ENCODE results near the gene PDE2A.

PDE2A gene

DNA sequence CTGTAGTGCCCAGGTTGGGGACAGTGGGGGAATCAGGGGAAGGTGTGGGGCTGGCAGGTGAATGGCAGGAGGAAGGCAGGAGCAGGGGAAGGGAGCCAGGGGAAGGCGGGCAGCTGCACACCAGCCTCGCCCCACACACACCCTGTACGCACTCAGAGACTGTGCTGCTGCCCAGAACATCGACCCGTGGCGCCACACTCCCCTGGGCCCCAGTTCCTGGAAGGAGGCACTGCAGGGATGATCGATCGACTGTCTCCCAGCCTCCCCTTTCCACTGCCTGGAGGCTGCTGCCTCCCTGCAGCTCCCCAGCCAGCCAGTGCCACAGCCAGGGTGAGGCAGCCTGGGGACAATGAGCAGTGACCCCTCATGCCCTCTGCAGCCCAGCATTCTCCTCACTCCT is 19.2 kb downstream of the PDE2A start:
- no peak for DNase-seq

DNA sequence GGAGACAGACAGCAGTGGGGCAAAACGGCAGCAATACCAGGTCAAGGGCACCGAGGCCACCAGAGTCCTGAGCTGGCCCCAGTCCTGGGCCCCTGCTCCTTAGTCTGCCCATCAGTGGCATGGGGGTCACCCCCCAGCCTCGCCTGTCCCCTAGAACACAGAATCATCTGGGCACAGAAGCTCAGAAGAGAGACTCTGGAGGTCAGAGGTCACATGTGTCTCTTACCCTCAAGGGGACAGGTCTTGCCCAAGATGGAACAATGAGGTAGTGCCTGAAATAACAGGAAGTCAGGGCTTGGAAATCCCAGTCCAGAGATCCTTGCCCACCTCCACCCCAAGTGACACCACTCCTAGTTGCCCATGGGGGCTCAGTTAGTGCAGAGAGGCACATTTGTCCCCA is 20.6 kb downstream of the PDE2A start:
- no peak for DNase-seq

DNA sequence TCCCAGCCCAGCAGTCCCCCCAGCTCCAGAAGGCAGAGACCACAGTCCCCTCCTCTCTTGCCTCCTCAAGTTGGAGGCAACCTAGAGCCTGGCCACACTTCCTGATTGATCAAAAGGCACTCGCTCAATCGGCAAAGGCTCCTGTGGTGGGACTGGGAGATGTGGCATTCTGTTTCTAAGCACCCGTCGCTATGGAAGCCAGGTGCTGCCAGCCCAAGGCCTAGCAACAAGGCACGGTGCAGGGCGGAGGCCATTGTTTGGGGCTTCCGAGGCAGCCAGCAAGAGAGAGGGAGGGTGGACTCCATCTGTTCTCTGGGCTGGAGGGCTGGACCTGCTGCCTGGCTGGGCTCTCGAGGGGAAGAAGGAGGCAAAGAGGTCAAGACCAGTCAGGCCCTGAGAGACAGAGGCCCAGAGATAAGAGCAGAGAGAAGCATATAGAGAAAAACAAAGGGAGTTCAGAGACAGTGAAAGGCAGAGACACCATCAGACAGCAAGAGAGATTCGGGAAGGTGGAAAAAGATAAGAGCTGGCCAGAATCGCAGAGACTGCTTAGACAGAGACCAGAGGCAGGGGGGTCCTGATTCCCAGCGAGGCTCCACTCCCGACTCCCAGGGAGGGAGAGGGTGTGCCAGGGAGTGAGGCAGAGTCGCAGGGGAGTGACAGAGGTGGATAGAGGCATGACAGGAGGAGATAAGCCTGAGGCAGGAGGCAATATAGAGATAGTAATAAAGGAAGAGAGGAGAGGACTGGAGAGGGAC is 21.2 kb downstream of the PDE2A start:
- DNase-seq = peak; percentile 46

DNA sequence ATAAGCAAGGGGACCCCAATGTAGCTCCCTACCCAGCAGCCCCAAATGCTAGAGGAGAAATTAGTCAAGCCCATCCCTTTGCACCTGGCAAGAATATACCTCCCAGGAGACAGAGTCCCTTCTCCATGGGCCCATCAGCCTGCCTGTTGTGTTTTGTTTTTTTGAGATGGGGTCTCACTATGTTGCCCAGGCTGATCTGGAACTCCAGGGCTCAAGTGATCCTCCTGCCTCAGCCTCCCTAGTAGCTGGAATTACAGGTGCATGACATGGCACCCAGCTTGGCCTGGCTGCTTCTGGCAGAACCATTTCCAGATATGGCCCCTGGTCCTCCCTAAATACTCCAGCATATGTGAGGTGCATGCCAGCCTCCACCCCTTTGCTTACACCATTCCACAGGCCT is 22.1 kb downstream of the PDE2A start:
- DNase-seq = no peak

DNA sequence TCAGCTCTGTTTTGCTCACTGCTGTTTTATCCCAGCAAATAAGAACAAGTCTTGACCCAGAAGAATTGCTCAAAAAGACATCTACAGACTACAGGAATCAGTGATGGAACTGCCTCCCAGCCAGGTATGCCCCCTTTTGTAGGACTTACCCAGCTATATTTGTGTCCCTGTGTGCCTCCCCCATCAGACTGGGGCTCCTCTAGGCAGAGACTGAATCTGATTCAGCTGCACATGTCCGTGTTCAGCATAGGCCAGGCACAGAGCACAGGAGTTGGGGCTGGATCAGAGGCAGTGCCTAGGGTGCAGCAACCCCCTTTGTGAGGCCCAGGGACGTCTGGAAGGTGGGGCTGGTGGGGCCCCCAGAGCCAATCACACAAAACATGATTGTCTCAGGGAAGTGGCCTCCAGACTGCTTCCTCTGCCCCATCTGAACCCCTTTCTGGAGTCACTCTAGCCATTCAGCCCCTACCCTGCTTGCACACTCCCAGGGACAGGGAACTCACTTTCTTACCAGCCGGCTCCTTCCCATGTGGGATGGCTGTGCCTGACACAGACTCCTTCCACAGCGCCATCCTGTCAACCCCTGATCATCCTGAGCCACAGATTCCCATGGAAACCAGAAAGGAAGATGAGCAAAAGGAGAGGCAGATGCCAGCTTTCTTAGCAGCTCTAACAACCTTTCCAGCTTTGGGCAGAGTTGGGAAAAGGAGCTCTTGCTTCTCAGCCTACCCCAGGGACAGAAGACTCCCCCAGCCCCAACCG is 24.8 kb downstream of the PDE2A start:
- DNase-seq = no peak

DNA sequence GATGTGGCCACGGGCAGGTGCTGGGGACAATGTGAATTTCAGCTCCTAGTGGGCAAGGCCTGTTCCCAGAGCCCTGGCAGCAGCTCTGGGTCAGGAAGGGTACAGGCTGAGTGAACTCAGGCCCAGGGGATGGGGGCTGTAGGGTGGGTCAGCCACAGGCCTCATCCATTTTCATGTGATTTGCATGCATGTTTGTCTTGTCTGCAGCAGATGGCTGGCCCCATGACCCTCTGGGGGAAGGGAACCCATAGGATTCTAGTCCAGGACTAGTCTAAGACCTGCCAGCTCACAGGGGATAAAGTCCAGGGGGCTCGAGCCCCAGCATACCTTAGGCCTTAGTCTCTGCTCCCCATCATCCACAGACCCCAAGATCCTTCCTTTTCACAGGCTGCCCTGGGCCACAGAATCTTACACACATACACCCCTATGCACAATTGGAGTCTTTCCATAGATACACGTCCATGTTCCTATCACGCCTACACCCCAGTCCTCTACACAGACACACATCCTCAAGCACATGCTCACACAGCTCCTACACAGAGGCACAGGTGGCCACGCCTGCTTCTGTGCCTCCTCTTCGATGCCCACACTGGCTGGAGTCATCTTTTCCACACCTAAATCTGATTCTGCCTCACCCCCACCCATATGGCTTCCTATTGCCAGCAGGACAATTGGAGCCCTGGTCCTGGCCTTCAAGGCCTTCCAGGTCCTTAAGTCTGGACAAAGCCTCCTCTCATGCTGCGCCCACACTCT is 25.7 kb downstream of the PDE2A start:
- DNase-seq = no peak

DNA sequence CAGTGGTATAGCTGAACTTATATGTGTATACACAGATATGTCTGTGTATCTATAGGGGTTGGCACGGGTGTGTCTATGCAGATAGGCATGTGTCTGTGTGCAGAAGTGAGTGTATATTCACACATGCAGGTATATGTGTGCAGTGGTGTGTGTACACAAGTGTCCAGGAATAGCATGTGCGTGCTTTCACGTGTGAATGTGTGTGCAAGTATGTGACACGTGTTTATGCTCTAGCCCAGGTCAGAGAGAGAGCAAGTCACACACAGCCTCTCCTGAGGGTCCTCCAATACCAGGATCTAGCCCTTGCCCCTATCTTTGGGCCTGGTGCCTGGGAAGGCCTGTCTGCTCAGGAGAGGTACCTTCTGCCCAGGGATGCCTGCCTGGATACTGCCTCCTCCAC is 26.3 kb downstream of the PDE2A start:
- no peak for DNase-seq

DNA sequence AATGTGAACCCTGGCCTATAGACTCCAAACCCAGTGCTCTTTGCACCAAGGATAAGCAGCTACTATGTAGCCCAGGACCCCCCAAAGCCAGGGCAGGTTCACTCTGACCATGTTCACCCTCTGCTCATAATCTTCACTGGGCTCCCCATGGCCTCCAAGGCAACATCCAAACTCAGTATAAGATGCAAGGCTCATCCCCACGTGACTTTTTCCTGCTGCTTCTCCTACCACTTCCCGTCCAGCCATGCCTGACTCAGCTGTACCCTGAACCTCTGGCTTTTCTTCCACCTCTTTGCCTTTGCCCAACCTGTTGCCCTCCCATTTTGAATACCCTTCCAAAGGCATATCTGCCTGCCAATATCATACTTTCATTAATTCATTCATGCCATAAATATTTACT is 27.8 kb downstream of the PDE2A start:
- DNase-seq = no peak

DNA sequence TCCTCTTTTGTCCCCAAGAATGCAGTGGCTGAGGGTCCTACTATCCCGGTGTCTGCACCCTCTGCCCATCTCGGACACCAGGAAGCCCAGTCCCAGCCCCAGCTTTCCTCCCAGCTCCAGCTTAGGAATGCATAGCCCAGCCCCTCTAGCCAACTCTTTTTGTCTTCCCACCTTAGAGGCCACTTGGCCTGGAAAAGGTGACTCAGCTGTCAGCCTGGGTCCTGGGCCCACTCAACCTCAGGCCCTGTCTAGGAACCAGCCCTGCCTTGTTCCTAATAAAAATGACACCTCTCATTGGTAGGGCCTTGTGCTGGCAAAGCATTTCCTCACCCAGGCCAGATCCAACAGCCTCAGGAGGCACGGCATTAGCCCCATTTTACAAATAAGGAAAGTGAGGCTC is 28.2 kb downstream of the PDE2A start:
- no peak for DNase-seq

DNA sequence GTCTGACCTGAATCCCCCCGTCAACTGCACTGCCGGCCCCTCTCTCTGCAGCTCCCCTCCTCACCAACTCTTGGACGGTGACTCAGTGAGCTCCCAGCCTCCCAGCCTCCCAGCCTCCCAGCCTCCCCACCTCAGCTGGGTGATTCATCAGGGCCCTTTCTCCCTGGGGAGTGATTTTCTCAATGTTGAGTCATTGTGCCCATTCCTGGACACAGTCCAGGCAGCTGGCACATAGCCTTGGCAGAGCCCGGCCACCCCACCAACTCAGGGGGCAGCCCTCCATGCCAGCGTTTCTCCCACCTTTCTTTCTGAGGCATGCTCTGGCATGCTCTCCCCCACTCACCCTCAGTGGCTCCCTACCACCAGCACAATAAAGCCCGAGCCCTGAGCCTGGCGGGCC is 30.7 kb downstream of the PDE2A start:
- no peak for DNase-seq

DNA sequence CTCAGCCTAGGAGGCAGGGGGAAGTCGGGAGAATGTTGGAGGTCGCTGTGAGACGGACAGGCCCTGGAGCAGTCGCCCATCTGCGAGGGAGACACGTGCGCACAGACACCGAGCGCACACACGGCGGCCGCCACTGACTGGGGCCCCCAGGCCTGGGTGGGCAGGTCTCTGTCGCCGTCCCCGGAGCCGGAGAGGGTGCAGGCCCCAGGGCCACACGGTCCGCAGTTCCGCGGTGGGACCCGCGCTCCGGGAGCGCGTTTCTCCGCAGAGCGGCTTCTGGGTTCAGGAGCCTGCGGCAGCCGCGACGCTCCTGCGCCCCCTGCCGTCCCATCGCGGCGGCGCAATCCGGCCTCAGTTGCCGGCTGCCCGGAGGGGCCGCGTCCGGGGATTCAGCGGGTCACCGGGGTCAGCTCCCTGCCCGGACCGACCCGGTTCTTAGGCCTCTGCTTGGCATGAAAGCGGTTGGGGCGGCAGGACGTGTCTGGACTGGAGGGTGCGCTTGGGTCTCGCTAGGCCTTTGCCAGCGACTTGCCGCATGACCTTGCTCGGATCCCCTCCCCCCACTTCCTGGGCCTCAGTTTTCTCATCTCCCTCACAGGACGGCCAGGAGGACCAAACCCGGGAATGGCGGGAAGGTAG is 31.2 kb downstream of the PDE2A start:
- peak; percentile 32 for DNase-seq

DNA sequence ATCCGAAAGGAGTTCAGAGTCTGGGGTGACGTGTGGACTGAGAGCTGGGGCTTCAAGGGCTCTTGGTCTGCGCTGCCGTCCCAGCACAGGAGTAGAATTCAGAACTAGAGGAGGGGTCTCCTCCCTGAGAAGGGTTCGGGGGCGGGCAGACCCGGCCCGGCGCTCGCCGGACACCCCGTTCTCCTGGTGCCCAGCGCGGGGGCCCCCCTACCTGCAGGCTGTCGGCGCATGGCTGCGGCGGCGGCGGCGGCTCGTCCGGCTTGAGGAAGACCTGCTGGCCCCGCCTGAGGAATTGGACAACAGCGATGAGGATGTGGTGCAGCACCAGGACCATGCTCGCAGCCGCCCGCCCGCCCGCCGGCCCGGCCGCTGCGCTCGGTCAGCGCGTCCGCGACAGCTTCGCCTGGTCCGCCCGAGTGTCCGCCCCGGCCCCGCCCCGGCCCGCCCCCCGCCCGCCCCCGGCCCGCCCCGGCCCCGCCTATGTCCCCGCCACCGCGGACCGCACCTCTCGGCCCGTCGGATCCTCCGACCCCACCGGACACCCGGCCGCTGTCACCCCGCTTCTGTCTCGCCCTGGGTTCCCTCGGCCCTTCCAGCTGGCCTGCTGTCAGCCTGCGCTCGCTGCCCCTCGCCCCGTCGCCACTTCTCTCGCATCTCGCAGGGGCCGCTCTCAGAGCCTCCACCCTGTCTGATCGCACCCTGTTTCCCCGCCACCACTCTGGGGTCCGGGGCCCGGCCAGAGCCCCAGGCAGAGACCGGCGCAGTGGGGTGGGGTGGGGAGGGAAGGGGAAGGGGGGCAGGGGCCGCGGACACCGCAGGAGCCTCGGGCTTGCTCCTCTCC is 32.0 kb downstream of the PDE2A start:
- no peak for DNase-seq

DNA sequence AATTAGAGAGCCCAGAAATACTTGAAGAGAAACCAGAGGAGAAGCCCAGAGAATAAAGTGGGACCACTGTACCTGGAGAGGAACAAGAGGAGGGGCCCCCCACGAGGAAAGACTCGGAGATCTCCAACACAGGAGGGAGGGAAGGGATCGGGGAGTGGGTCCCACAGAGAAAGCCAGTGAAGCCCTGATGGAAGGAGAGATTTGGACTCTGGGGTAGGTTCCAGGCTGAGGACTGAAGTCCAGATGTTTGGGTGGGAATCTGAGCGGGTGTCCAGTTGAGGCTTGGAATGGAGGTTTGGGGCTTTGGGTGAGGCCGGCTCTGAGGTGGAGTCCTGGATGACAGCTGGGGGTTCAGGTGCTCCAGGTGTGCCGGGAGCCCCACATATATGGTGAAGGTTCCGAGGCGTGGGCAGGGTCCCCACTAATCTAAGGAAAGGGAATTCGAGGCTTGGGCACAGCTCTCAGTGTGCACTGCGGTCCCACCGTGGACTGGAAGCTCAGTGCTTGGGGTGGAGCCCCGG is 32.6 kb downstream of the PDE2A start:
- no peak for DNase-seq

DNA sequence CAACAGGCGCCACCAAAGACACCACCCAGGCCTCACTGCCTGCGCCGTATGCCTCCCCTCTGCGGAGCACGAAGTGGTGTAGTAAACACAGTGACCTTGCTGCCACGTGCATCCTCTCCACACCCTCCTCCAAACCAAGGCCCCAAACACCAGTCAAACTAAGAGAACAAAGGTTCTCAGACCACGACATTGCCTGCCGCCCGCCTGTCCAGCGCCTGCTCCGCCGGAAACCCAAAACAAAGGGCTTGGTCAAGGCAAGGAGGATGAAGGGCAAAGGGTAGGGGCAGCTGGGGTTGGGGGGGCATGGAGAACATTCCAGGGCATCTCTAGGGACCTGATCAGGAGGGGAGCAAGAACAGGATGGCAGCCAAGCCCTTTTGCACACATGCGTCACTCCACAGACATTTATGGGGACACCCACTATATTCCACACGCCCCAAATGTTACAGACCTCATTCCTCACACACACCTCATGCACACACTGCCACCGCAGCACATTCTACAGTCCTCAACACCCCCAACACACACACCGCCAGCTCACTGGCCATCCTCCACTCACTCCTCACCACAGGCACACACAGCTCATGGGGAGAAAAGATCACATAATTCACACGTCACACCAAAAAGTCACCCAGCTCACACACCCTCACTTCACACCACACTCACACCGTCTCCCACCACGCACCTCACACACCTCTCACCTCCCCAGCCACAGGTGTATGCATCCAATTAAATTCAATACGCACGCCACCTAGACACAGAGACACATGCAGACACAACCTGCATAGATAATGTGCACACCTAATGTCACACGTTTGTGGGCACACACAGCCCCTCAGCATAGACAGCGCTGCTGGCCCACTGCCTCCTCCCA is 34.5 kb downstream of the PDE2A start:
- no peak for DNase-seq

DNA sequence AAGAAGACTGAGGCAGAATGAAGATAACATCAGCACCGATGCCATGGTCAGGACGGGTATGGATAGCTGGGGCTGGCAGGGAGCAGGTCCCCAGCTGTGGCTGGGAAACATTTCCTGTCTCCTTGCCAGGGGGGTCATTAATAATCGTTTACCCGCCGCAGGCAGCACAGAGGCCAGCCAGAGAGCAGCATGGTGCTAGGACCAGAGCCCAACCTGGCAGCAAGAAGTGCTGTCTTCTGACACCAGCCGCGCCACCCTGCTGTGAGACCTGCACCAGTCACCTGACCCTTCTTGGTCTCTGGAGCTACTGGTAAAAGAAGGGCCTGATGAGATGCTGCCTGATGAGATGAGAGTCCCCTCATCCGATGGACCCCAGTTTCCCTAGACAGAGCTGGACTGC is 36.3 kb downstream of the PDE2A start:
- no peak for DNase-seq

DNA sequence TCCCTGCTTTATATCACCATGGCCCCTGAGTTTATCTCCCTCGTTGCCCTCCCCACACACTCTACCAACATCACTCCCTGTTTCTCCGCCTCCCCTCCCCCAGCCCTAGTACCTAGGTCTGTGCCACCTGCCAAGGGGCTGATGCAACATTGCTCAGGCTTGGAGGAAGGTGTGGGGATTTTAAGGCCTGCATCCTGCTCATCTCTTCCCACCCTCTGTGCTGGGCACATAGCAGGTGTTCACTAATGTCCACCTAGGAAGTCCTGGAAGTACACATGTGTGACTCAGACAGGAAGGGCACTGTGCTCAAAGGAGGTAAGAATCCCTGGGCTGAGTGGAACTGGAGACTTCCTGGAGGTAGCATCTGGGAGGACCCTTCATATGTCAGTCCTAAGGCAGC is 37.0 kb downstream of the PDE2A start:
- no peak for DNase-seq

DNA sequence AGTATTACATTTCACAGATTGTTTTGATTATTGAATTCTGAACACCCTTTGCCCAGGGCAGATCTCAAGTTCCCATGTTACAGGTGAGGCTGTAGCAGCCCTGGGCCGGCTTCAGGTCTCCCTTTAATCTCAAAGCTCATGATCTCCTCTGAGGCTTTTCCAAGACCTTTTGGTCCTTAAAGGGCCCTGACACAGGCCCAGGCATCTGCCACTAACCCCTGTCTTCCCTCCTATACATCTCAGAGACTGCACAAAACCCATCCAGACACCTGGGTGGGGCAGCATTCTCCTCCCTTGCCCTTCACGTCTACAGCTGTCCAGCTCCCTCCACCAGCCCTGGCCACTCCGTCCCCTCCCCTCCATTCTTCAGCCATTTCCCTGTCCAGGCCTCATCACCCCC is 37.8 kb downstream of the PDE2A start:
- DNase-seq = no peak

DNA sequence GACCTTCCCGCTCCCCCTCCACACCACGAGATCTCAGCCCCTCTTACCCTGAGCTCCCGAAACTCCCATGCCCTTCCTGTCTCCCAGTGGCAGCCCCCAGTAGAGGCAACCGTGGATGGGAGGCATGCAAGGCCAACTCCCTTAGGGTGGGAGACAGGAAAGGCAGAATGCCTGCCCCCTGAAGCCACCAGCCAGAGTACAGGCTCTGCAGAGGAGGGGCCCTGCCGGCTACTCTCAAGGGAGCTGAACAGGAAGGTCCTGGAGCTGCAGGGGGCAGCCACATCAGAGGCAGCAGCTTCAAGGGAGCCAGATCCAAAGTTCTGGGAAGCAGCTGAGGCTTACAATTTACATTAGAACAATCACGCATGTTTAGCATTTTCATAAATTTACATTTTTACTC is 38.3 kb downstream of the PDE2A start:
- no peak for DNase-seq

DNA sequence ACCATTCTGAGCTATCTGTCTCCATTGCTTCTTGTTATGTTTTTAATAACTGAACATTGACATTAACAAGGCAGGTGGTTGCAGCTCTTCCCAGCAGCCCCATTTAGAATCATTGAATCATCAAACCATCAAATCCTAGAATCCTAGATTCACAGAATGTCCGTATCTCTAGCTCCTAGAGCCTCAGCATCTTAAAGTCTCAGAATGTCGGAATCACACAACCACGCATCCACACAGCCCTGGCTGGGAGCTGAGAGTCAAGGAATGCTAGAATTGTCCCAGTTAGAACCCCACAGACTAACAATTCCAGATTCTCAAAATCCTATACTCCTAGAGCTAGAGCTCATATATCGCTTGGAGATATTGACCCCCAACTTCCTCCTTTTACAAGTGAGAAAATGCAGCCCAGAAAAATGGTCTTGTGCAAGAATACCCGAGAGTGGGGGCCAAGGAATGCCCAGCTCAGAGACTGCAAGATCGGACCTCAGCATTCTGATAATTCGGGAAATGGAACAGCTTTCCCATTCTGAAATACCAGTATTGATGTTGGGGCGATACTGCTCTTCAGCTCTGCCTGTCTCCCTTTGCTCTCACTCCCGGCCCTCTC is 38.8 kb downstream of the PDE2A start:
- no peak for DNase-seq

DNA sequence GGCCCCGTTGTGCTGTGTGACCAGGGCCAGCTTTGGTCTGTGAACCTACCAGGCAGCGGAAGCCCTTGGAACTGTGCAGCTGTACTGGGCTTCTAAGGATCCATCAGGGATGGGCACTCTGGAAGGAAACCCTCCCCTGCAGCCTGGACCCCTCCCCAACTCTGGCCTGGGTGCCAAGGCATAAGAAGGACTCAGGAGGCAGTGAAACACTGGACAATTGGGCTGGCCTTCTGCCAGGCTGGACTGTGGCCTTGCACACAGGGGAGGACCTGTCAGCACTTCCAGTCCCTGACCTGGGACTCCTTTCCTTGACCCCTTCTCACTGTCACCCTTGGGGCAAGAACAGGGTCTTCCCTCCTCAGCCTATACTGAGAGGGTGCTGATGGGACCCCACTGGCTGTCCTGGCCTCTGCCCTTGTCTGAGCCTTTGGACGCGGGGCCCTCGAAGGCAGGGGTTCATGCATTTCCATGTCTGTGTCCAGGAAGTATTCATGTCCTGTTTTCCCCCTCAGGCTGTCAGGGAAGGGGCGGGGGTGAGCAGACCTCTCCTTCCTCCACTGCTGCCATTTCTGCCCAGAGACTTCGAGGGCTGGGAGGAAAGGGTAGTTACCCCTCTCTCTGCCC is 39.6 kb downstream of the PDE2A start:
- no peak for DNase-seq

Data from hematopoietic multipotent progenitor cell treated with erythropoietin and hydrocortisone succinate and interleukin-3 and kit ligand, for 8 days (in vitro differentiated cells).